ENCODE results near the gene TRIP6. TPM values are rescaled to one million over a fixed set of nuclear protein-coding genes. Genes with fewer than 3 reads are reported as not detected.

TRIP6 gene
- total and polyA plus RNA-seq, 2 of the 8 experiments (the other 6 are each of a cell fraction or from before 2014, with no cell fraction given), result 88.4 to 103 TPM

- WGBS, 2 experiments (ENCODE audit: extremely low coverage in 1 of 2, insufficient coverage in 1 of 2, insufficient read length in 1 of 2, insufficient replicate concordance in 2 of 2, low coverage in 1 of 2, low lambda C conversion rate in 2 of 2, missing lambda C conversion rate in 1 of 2), result 89% methylated on average over 10 of the region's 18 CpGs; no CpG with 5 or more reads in 1 of the 2 experiments
- Histone ChIP-seq H4K91ac (replicated peaks; ENCODE audit: insufficient read length, low read length) (no peak overlapping the region), H4K8ac (ENCODE audit: extremely low read depth, insufficient read depth, low read length) (no peak overlapping the region; the same call in 1 of the 2 replicates), H3K36me3 (ENCODE audit: control insufficient read depth in 2 of 4, insufficient read depth in 4 of 4, low read length in 3 of 4) (peaks cover 23 to 41% (median 34%) of the 10 kb centered on the region in 4 experiments; a peak in 7 of 8 replicates), H2AFZ (ENCODE audit: low read length) (no peak overlapping the region), H2BK15ac (ENCODE audit: low read length) (no peak overlapping the region), H4K5ac (ENCODE audit: insufficient read length, low read depth, low read length) (no peak overlapping the region), H3K27me3 (replicated peaks in 1 of 4; ENCODE audit: control insufficient read depth in 3 of 4, extremely low read depth in 1 of 4, insufficient read depth in 3 of 4, low read length in 3 of 4) (no peaks in the 10 kb centered on the region), H2BK5ac (ENCODE audit: low read depth, low read length) (0 out of 2 replicates have a peak overlapping the region, but pooled peaks have one; percentile 35), H3K79me1 (ENCODE audit: low read depth, low read length) (peaks cover 5% of the 10 kb centered on the region; the same call in 1 of the 2 replicates), H3K4me2 (ENCODE audit: insufficient read depth in 1 of 2, low read depth in 2 of 2, low read length in 2 of 2) (peak overlapping the region; percentile 90 to 92), H2AK5ac (ENCODE audit: low read depth, low read length) (no peak overlapping the region), H3K4me1 (replicated peaks in 1 of 4; ENCODE audit: control insufficient read depth in 3 of 4, insufficient read depth in 4 of 4, low read length in 3 of 4) (peaks cover 0 to 13% (median 10%) of the 10 kb centered on the region in 4 experiments; a peak in 6 of 7 replicates), H3K4me3 (ENCODE audit: extremely low read depth in 1 of 4, insufficient read depth in 2 of 4, low read depth in 3 of 4, low read length in 4 of 4) (peak overlapping the region; percentile 88 to 100 (median 92); a peak in 5 of 8 replicates), H3K4ac (replicated peaks; ENCODE audit: insufficient read length, low read depth, low read length) (no peak overlapping the region), H3K14ac (ENCODE audit: insufficient read length) (no peak overlapping the region), H3K18ac (ENCODE audit: extremely low read depth, low read length) (no peak overlapping the region), H2BK120ac (replicated peaks; ENCODE audit: low read depth, low read length) (no peak overlapping the region), H3K56ac (replicated peaks; ENCODE audit: insufficient read length, low read depth, low read length) (no peak overlapping the region), H4K20me1 (replicated peaks in 1 of 2; ENCODE audit: control insufficient read depth in 1 of 2, insufficient read depth in 2 of 2, low read length in 2 of 2) (peaks cover 14 to 25% of the 10 kb centered on the region in 2 experiments), H3K9ac (replicated peaks in 1 of 4; ENCODE audit: extremely low read depth in 1 of 4, low read depth in 3 of 4, low read length in 3 of 4) (no peak overlapping the region), H2BK20ac (ENCODE audit: low read length) (no peak overlapping the region), H3K23me2 (ENCODE audit: low read depth, low read length) (peaks cover 15% of the 10 kb centered on the region; the same call in 1 of the 2 replicates), H3K27ac (ENCODE audit: low read depth, low read length) (no peak overlapping the region), H2BK12ac (ENCODE audit: low read depth, low read length) (0 out of 2 replicates have a peak overlapping the region, but pooled peaks have one; percentile 27), H3K79me2 (ENCODE audit: control insufficient read depth in 1 of 2, insufficient read depth in 2 of 2, low read length in 2 of 2) (peaks cover 7 to 38% of the 10 kb centered on the region in 2 experiments), H3K9me3 (ENCODE audit: insufficient read depth in 2 of 2, low read depth in 1 of 2, low read length in 1 of 2) (no peaks in the 10 kb centered on the region), H3K23ac (ENCODE audit: insufficient read length) (no peak overlapping the region)
- DNase-seq (ENCODE audit: low read depth in 1 of 2, low spot score in 2 of 2) (no peak), FAIRE-seq (no peak)
- CTCF ChIA-PET (ENCODE audit: partially characterized antibody), result interaction anchor here (0.6 to 5.2 kb wide), 9 partner anchors 9 to 119 kb away, joined by 3 to 48 read pairs (median 5); partner anchors contain the start of genes POP7 and SLC12A9
- POLR2A ChIA-PET (ENCODE audit: partially characterized antibody), result interaction anchor here (1.1 to 6.5 kb wide), 9 partner anchors 8 to 120 kb away, joined by 3 to 76 read pairs (median 5); partner anchors contain the start of genes POP7, SLC12A9 and SRRT
- TF ChIP-seq SRF (IDR thresholded peaks at IDR 0.05; ENCODE audit: low read depth, low read length) (no peak), YY1 (IDR thresholded peaks at IDR 0.05; ENCODE audit: low read depth, low read length) (no peak), SAP30 (IDR thresholded peaks at IDR 0.05; ENCODE audit: insufficient read depth, insufficient replicate concordance, low read length) (no peak), RNF2 (IDR thresholded peaks at IDR 0.05; ENCODE audit: borderline replicate concordance, low read depth, low read length, missing control alignments, poor library complexity, severe bottlenecking) (no peak), RXRA (IDR thresholded peaks at IDR 0.05; ENCODE audit: insufficient read depth, low read depth, low read length) (no peak), EGR1 (IDR thresholded peaks at IDR 0.05; ENCODE audit: borderline replicate concordance, low read depth, low read length) (no peak)
- TF ChIP-seq, protein P1, sequence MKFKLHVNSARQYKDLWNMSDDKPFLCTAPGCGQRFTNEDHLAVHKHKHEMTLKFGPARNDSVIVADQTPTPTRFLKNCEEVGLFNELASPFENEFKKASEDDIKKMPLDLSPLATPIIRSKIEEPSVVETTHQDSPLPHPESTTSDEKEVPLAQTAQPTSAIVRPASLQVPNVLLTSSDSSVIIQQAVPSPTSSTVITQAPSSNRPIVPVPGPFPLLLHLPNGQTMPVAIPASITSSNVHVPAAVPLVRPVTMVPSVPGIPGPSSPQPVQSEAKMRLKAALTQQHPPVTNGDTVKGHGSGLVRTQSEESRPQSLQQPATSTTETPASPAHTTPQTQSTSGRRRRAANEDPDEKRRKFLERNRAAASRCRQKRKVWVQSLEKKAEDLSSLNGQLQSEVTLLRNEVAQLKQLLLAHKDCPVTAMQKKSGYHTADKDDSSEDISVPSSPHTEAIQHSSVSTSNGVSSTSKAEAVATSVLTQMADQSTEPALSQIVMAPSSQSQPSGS (IDR thresholded peaks at IDR 0.05; ENCODE audit: low read length), result no peak
Measured at GRCh38 chr7:100824499-100825214, 42.5 kb upstream of the TRIP6 start.
